H1 (cell line): ENCODE results near the gene THBD.

Experiments
- ASH2L ChIP-seq: fragments of 200-600, 300-600 bp; sonication (generic); IDR thresholded peaks from one replicate; pipeline ENCODE4 v1.7.1; 2017; ENCODE audit warnings: low read length
- ATF2 ChIP-seq: IDR thresholded peaks from 2 replicates; pipeline ENCODE4 v1.6.1; 2012; ENCODE audit warnings: low read length, inconsistent platforms
- CBX8 ChIP-seq: fragments of 300-800, 300-1000 bp; sonication (generic); IDR thresholded peaks from 2 replicates; pipeline ENCODE4 v1.7.1; 2016; ENCODE audit warnings: low read depth, low read length, borderline replicate concordance
- CEBPB ChIP-seq: IDR thresholded peaks from 2 replicates; pipeline ENCODE4 v1.6.1; 2012; ENCODE audit warnings: low read depth, low read length
- CTCF ChIP-seq, 3 experiments: IDR thresholded peaks; 1 replicate in 2 of 3; 2 replicates in 1 of 3; pipeline versions ENCODE4 v1.5.1 to v1.6.1; 2011; ENCODE audit warnings: low read length in 3 of 3, mild to moderate bottlenecking in 3 of 3, inconsistent platforms in 2 of 3, low read depth in 1 of 3, moderate library complexity in 1 of 3; ENCODE audit not compliant: insufficient read depth in 1 of 3; ENCODE audit errors: control extremely low read depth in 1 of 3
- EP300 ChIP-seq, 2 experiments: IDR thresholded peaks; 1 replicate in 1 of 2; 2 replicates in 1 of 2; pipeline ENCODE4 v1.6.1; 2011 to 2012; ENCODE audit warnings: low read depth in 2 of 2, low read length in 2 of 2, mild to moderate bottlenecking in 2 of 2, borderline replicate concordance in 1 of 2, inconsistent platforms in 1 of 2, moderate library complexity in 1 of 2
- EZH2 ChIP-seq: fragments of 200-600 bp; sonication (generic); IDR thresholded peaks from 2 replicates; pipeline ENCODE4 v1.7.1; 2012; ENCODE audit warnings: low read depth, mild to moderate bottlenecking, moderate library complexity, low read length, inconsistent platforms; ENCODE audit not compliant: severe bottlenecking
- JUND ChIP-seq: IDR thresholded peaks from 2 replicates; pipeline ENCODE4 v1.6.1; 2011; ENCODE audit warnings: mild to moderate bottlenecking, improper control_type of control experiment, low read length
- POLR2A ChIP-seq, 2 experiments: IDR thresholded peaks; 1 replicate in 1 of 2; 2 replicates in 1 of 2; pipeline ENCODE4 v1.6.1; 2011; ENCODE audit warnings: low read depth in 2 of 2, low read length in 2 of 2, mild to moderate bottlenecking in 2 of 2; ENCODE audit errors: control extremely low read depth in 1 of 2
- SRF ChIP-seq: IDR thresholded peaks from 2 replicates; pipeline ENCODE4 v1.6.1; 2011; ENCODE audit warnings: mild to moderate bottlenecking, low read depth, low read length, moderate library complexity
- TCF12 ChIP-seq: IDR thresholded peaks from 2 replicates; pipeline ENCODE4 v1.6.1; 2011; ENCODE audit warnings: low read depth, mild to moderate bottlenecking, low read length
- YY1 ChIP-seq: IDR thresholded peaks from 2 replicates; pipeline ENCODE4 v1.6.1; 2011; ENCODE audit warnings: low read depth, mild to moderate bottlenecking, low read length

GRCh38 chr20:23043376-23043775, 6.1 kb downstream of the THBD start:
- no peak for TF ChIP-seq POLR2A (IDR thresholded peaks at IDR 0.05; ENCODE audit: control extremely low read depth in 1 of 2, low read depth in 2 of 2, low read length in 2 of 2)
- TF ChIP-seq CTCF (IDR thresholded peaks at IDR 0.05; ENCODE audit: control extremely low read depth in 1 of 3, insufficient read depth in 1 of 3, low read depth in 1 of 3, low read length in 3 of 3), result peak in 2 of 3 experiments; percentile 7 to 35; a peak in 1 of 4 replicates
- no peak for TF ChIP-seq JUND
- TF ChIP-seq ATF2, result no peak
- no peak for TF ChIP-seq SRF
- TF ChIP-seq EP300 (IDR thresholded peaks at IDR 0.05; ENCODE audit: borderline replicate concordance in 1 of 2, low read depth in 2 of 2, low read length in 2 of 2), result no peak
- no peak for TF ChIP-seq ASH2L
- no peak for TF ChIP-seq EZH2
- TF ChIP-seq CBX8, result no peak
- TF ChIP-seq YY1, result no peak
- no peak for TF ChIP-seq TCF12
- TF ChIP-seq CEBPB, result no peak
